ENCODE results near the gene ABCA13.
A peak's percentile ranks its signal among the peaks of the same experiment; 100 is the strongest.

Gene ABCA13

DNA sequence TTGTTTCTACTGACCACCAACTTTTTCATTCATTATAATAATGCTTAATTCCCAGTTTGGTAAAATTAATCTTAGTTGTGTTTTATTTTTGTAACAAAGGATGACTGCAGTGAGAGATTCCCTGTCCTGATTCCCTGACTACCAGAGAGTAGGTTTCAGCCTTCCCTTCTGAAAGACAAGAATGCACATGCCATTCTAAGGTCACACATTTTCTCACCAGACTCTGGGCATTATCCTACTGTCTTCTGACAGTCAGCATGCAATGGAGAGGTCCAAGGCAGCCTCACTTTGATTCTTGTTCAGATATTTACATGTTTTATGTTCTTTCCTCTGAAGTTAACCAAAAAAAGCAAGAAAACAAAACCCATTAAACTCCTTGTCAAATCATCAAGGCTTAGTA is 380.4 kb downstream of the ABCA13 start:
- TF ChIP-seq, protein P1, sequence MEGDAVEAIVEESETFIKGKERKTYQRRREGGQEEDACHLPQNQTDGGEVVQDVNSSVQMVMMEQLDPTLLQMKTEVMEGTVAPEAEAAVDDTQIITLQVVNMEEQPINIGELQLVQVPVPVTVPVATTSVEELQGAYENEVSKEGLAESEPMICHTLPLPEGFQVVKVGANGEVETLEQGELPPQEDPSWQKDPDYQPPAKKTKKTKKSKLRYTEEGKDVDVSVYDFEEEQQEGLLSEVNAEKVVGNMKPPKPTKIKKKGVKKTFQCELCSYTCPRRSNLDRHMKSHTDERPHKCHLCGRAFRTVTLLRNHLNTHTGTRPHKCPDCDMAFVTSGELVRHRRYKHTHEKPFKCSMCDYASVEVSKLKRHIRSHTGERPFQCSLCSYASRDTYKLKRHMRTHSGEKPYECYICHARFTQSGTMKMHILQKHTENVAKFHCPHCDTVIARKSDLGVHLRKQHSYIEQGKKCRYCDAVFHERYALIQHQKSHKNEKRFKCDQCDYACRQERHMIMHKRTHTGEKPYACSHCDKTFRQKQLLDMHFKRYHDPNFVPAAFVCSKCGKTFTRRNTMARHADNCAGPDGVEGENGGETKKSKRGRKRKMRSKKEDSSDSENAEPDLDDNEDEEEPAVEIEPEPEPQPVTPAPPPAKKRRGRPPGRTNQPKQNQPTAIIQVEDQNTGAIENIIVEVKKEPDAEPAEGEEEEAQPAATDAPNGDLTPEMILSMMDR (IDR thresholded peaks at IDR 0.05) = no peak
- peaks cover 42% of the 10 kb centered on the region for H3K9me3 Mint-ChIP-seq
- peaks cover 12% of the 10 kb centered on the region for H3K4me1 Mint-ChIP-seq
- no peak overlapping the region for H3K4me3 Mint-ChIP-seq
- peaks cover 3% of the 10 kb centered on the region for H3K36me3 Mint-ChIP-seq (ENCODE audit: low read depth)
- no peaks in the 10 kb centered on the region for H3K27me3 Mint-ChIP-seq (ENCODE audit: low read depth, poor library complexity)
- no peak for DNase-seq
- H3K27ac Mint-ChIP-seq = no peak overlapping the region

DNA sequence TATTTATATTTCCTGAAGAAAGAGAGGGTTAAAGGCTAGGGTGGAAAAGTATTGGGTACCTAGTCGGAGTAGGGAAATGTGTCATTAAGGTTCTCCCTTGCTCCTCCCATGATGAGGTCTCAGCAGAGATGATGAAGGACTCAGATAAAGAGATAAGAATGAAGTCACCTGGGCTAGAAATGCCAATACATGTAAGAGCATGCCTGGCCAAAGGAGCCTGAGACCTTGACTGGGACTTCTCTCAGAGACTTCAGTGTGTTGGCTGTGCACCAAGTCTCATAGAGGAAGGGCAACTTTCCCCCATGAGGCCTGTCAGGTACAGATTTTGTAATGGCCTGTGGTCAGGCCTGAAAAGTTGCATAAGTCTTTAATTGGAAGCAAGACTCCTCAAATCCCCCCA is 392.1 kb downstream of the ABCA13 start:
- DNase-seq = no peak
- H3K9me3 Mint-ChIP-seq = no peaks in the 10 kb centered on the region
- no peaks in the 10 kb centered on the region for H3K36me3 Mint-ChIP-seq (ENCODE audit: low read depth)
- no peak overlapping the region for H3K4me3 Mint-ChIP-seq
- peaks cover 10% of the 10 kb centered on the region for H3K4me1 Mint-ChIP-seq
- TF ChIP-seq, protein P1 (IDR thresholded peaks at IDR 0.05) = no peak
- no peaks in the 10 kb centered on the region for H3K27me3 Mint-ChIP-seq (ENCODE audit: low read depth, poor library complexity)
- no peak overlapping the region for H3K27ac Mint-ChIP-seq

GRCh38 chr7:48575516-48575915 is 404.3 kb downstream of the ABCA13 start:
- no peak overlapping the region for H3K27ac Mint-ChIP-seq
- TF ChIP-seq, protein P1 (IDR thresholded peaks at IDR 0.05) = no peak
- H3K27me3 Mint-ChIP-seq (ENCODE audit: low read depth, poor library complexity) = no peaks in the 10 kb centered on the region
- peaks cover 1% of the 10 kb centered on the region for H3K4me1 Mint-ChIP-seq
- DNase-seq = no peak
- H3K4me3 Mint-ChIP-seq = no peak overlapping the region
- H3K36me3 Mint-ChIP-seq (ENCODE audit: low read depth) = peaks cover 11% of the 10 kb centered on the region
- H3K9me3 Mint-ChIP-seq = peaks cover 33% of the 10 kb centered on the region

DNA sequence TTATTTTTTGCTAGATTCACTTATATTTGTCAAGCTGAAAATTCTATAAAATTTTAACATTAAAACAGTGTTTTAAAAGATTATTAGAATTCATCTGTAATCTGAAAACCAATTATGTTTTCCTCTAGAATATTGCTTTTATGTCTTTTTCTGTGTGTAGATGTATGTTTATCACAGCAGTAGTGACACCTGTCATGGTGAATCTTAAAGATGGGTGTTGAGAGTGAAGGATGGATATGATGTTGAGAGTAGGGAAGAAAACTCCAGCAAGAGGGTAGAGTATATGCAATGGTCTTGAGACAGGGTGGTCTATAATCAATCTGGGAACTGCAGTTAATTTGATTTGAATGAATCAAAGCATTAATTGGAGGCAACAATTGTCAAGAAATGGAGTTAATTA is 416.2 kb downstream of the ABCA13 start:
- Mint-ChIP-seq H3K27me3 (ENCODE audit: low read depth, poor library complexity) (no peaks in the 10 kb centered on the region), H3K9me3 (no peaks in the 10 kb centered on the region), H3K4me1 (no peaks in the 10 kb centered on the region), H3K4me3 (no peak overlapping the region), H3K36me3 (ENCODE audit: low read depth) (no peaks in the 10 kb centered on the region), H3K27ac (no peak overlapping the region)
- TF ChIP-seq, protein P1 (IDR thresholded peaks at IDR 0.05) = no peak
- DNase-seq = no peak

- no peak overlapping the region for H3K27ac Mint-ChIP-seq
- TF ChIP-seq, protein P1 (IDR thresholded peaks at IDR 0.05) = no peak
- peaks cover 15% of the 10 kb centered on the region for H3K4me1 Mint-ChIP-seq
- peaks cover 9% of the 10 kb centered on the region for H3K27me3 Mint-ChIP-seq (ENCODE audit: low read depth, poor library complexity)
- no peak for DNase-seq
- peaks cover 7% of the 10 kb centered on the region for H3K9me3 Mint-ChIP-seq
- H3K36me3 Mint-ChIP-seq (ENCODE audit: low read depth) = no peaks in the 10 kb centered on the region
- H3K4me3 Mint-ChIP-seq = no peak overlapping the region
Measured at GRCh38 chr7:48594349-48594748, 423.1 kb downstream of the ABCA13 start.

- H3K9me3 Mint-ChIP-seq = peaks cover 7% of the 10 kb centered on the region
- H3K36me3 Mint-ChIP-seq (ENCODE audit: low read depth) = no peaks in the 10 kb centered on the region
- TF ChIP-seq, protein P1 (IDR thresholded peaks at IDR 0.05) = no peak
- H3K27me3 Mint-ChIP-seq (ENCODE audit: low read depth, poor library complexity) = peaks cover 9% of the 10 kb centered on the region
- H3K27ac Mint-ChIP-seq = peak overlapping the region; percentile 87
- H3K4me3 Mint-ChIP-seq = no peak overlapping the region
- H3K4me1 Mint-ChIP-seq = peaks cover 15% of the 10 kb centered on the region
- no peak for DNase-seq
Measured at GRCh38 chr7:48595756-48596155, 424.5 kb downstream of the ABCA13 start.
